CD4-positive, CD25-positive, alpha-beta regulatory T cell (primary cell): Measurements from ENCODE around the gene WFDC1. TPM values are rescaled to one million over a fixed set of nuclear protein-coding genes. Genes with fewer than 3 reads are reported as not detected.

Experiments
- ATAC-seq, 2 donors: fragments of 150-1000 bp; cut with Tn5 transposase; one replicate each; pipeline ENCODE4 v1.10.0; 2021; ENCODE audit warnings: low read depth in 2 of 2, moderate number of reproducible peaks in 2 of 2, moderate library complexity in 1 of 2
- DNase-seq, 3 donors: peaks; one replicate each; pipeline versions ENCODE4 v3.0.0 to v3.0.0-alpha.2; 2012 to 2022; ENCODE audit warnings: mixed read lengths in 1 of 3
- H3K27ac ChIP-seq: one replicate; pipeline ENCODE4 v1.7.0; 2013; ENCODE audit warnings: mild to moderate bottlenecking, low read length; ENCODE audit not compliant: insufficient read depth, poor library complexity, severe bottlenecking
- H3K27me3 ChIP-seq: one replicate; pipeline ENCODE4 v1.7.0; 2013; ENCODE audit warnings: low read length; ENCODE audit not compliant: control insufficient read depth, insufficient read depth
- H3K36me3 ChIP-seq: one replicate; pipeline ENCODE4 v1.7.0; 2013; ENCODE audit warnings: mild to moderate bottlenecking, low read length, moderate library complexity; ENCODE audit not compliant: control insufficient read depth, insufficient read depth
- H3K4me1 ChIP-seq: 2 replicates; pipeline ENCODE4 v1.7.0; 2013; ENCODE audit warnings: mild to moderate bottlenecking, low read length; ENCODE audit not compliant: insufficient read depth, control insufficient read depth, poor library complexity, severe bottlenecking
- H3K4me3 ChIP-seq: one replicate; pipeline ENCODE4 v1.7.0; 2013; ENCODE audit warnings: low read depth, mild to moderate bottlenecking, low read length, moderate library complexity
- H3K9me3 ChIP-seq, 2 experiments: 1 replicate in 1 of 2; 2 replicates in 1 of 2; pipeline ENCODE4 v1.7.0; 2013; ENCODE audit warnings: low read length in 2 of 2, mild to moderate bottlenecking in 1 of 2, moderate library complexity in 1 of 2; ENCODE audit not compliant: control insufficient read depth in 2 of 2
- H3K27ac Mint-ChIP-seq, 3 donors: one replicate each; pipeline ENCODE4 v1.8.0; 2020 to 2022; ENCODE audit warnings: mild to moderate bottlenecking in 3 of 3, mixed read lengths in 3 of 3, moderate library complexity in 2 of 3
- H3K27me3 Mint-ChIP-seq: one replicate; pipeline ENCODE4 v1.8.0; 2022; ENCODE audit warnings: mild to moderate bottlenecking, mixed read lengths
- H3K36me3 Mint-ChIP-seq: one replicate; pipeline ENCODE4 v1.8.0; 2020; ENCODE audit warnings: mixed read lengths
- H3K4me1 Mint-ChIP-seq, 4 donors: one replicate each; pipeline ENCODE4 v1.8.0; 2020 to 2022; ENCODE audit warnings: mixed read lengths in 4 of 4, mild to moderate bottlenecking in 1 of 4
- H3K4me3 Mint-ChIP-seq, 4 donors: one replicate each; pipeline ENCODE4 v1.8.0; 2020 to 2022; ENCODE audit warnings: mild to moderate bottlenecking in 4 of 4, mixed read lengths in 4 of 4, moderate library complexity in 3 of 4
- H3K9me3 Mint-ChIP-seq, 7 donors: one replicate each; pipeline ENCODE4 v1.8.0; 2020 to 2022; ENCODE audit warnings: mixed read lengths in 7 of 7, mild to moderate bottlenecking in 3 of 7, moderate library complexity in 2 of 7
- polyA plus RNA-seq, 4 donors: library from polyadenylated mRNA; unstranded; fragments of 300-500 nt; fragmentation: Illumina TruSeq; gene quantifications; one replicate each; pipeline ENCODE4 v1.2.3, GENCODE V29; 2021
- total RNA-seq: library from RNA; stranded (reverse); gene quantifications from one replicate; pipeline ENCODE4 v1.2.3, GENCODE V29; 2022

WFDC1 gene
- total and polyA plus RNA-seq, 5 donors from 2014 or later: not detected

GRCh38 chr16:84274515-84274914, 20.2 kb upstream of the WFDC1 start:
- DNase-seq (no peak), ATAC-seq (no peak)
- Histone ChIP-seq H3K4me3 (no peak overlapping the region), H3K27me3 (peaks cover 1% of the 10 kb centered on the region), H3K4me1 (no peaks in the 10 kb centered on the region), H3K27ac (no peak overlapping the region), H3K36me3 (no peaks in the 10 kb centered on the region), H3K9me3 (no peaks in the 10 kb centered on the region)
- Mint-ChIP-seq H3K4me1 (no peaks in the 10 kb centered on the region), H3K36me3 (no peaks in the 10 kb centered on the region), H3K27ac (no peak overlapping the region), H3K4me3 (no peak overlapping the region), H3K27me3 (peaks cover 11% of the 10 kb centered on the region), H3K9me3 (no peaks in the 10 kb centered on the region)

DNA sequence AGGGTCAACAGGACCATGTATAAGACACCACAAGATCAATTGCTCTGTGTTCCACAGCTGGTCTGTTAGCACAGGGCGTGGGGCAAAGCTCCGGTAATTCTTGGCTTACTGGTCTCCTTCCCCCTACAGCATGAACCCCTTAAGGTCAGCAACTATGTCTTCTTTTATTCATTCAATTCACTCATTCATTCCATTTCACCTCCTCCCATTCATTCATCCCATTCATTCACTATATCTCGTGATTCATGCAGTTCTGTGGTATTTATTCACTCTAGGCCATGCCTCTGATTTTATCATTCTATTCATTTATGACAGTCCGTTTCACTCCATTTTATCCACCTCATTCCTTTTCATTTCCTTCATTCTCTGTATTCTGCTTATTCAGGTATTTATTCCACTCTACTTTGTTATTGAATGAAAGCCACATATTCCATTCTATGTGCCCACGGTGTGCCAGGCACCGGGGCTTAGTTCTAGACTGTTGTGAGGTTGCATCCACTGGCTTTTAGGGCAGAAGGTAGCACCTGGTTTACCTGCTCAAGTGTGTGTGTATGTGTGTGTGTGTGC, 19.0 kb upstream of the WFDC1 start:
- no peak overlapping the region for H3K4me3 ChIP-seq
- H3K4me1 ChIP-seq: no peaks in the 10 kb centered on the region
- peaks cover 1% of the 10 kb centered on the region for H3K27me3 ChIP-seq
- ATAC-seq (no peak), DNase-seq (no peak)
- Mint-ChIP-seq H3K36me3 (no peaks in the 10 kb centered on the region), H3K4me3 (no peak overlapping the region), H3K27me3 (peaks cover 6% of the 10 kb centered on the region), H3K9me3 (no peaks in the 10 kb centered on the region), H3K4me1 (no peaks in the 10 kb centered on the region), H3K27ac (peak overlapping the region in 1 of 3 donors; percentile 57)
- no peak overlapping the region for H3K27ac ChIP-seq
- H3K9me3 ChIP-seq: no peaks in the 10 kb centered on the region
- H3K36me3 ChIP-seq: no peaks in the 10 kb centered on the region

DNA sequence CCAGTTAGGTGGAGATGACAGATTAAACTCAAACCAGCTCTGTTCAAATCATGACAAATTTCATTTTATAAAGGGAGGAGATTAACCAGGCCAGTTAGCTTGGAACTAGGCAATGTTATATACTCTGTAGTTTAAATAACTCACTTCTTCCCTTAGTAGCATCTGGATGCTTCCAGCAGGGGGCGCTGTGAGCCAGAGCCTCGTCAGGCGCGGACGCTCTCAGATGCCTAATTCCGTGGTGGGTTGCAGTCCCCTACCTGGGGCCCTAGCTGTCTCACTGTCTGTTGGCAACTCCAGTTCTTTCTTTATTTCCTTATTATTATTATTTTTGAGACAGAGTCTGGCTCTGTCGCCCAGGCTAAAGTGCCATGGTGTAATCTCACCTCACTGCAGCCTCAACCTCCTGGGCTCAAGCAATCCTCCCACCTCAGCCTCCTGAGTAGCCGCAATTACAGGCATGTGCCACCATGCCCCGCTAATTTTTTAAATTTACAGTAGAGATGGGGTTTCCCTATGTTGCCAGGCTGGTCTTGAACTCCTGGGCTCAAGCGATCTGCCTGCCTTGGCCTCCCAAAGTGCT, 17.3 kb upstream of the WFDC1 start:
- peak; percentile 52 to 53 for ATAC-seq
- no peaks in the 10 kb centered on the region for H3K4me1 ChIP-seq
- H3K27me3 ChIP-seq: no peaks in the 10 kb centered on the region

DNA sequence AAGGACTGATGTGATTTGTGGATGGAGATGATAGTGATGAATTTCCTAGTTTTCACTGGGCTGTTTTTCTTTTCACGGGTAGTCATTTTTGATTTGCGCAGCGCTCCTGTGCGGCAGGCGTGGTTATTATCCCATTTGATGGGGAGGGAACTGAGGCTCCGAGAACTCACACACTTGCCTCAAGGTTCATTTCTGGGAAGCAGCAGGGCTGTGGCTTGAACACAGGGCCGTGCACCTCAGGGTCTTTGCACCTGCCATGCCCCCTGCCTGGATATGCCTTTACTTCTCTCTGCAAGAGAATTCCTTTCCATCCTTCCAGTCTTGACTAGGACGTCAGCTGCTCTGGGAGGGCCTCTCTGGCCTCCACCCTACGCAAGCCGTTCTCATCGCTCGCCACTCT, 16.3 kb upstream of the WFDC1 start:
- Histone ChIP-seq H3K36me3 (no peaks in the 10 kb centered on the region), H3K9me3 (no peaks in the 10 kb centered on the region), H3K4me1 (no peaks in the 10 kb centered on the region), H3K27me3 (no peaks in the 10 kb centered on the region), H3K4me3 (no peak overlapping the region), H3K27ac (no peak overlapping the region)
- no peak overlapping the region for H3K27ac Mint-ChIP-seq
- no peak overlapping the region for H3K4me3 Mint-ChIP-seq
- H3K27me3 Mint-ChIP-seq: peaks cover 9% of the 10 kb centered on the region
- H3K36me3 Mint-ChIP-seq: no peaks in the 10 kb centered on the region
- ATAC-seq (no peak), DNase-seq (no peak)
- H3K4me1 Mint-ChIP-seq: no peaks in the 10 kb centered on the region
- no peaks in the 10 kb centered on the region for H3K9me3 Mint-ChIP-seq

More for the DNA sequence above, 17.3 kb upstream of the WFDC1 start:
- no peak overlapping the region for H3K27ac ChIP-seq
- DNase-seq: peak; percentile 42 to 63 (median 48)
- peaks cover 6% of the 10 kb centered on the region for H3K27me3 Mint-ChIP-seq
- H3K27ac Mint-ChIP-seq: no peak overlapping the region
- no peaks in the 10 kb centered on the region for H3K9me3 Mint-ChIP-seq
- no peak overlapping the region for H3K4me3 Mint-ChIP-seq
- H3K36me3 ChIP-seq: no peaks in the 10 kb centered on the region
- no peaks in the 10 kb centered on the region for H3K36me3 Mint-ChIP-seq
- H3K9me3 ChIP-seq: no peaks in the 10 kb centered on the region
- H3K4me3 ChIP-seq: no peak overlapping the region
- no peaks in the 10 kb centered on the region for H3K4me1 Mint-ChIP-seq

GRCh38 chr16:84278968-84279367, 15.7 kb upstream of the WFDC1 start:
- no peaks in the 10 kb centered on the region for H3K36me3 Mint-ChIP-seq
- H3K9me3 ChIP-seq: no peaks in the 10 kb centered on the region
- H3K4me1 Mint-ChIP-seq: no peaks in the 10 kb centered on the region
- DNase-seq: no peak
- no peaks in the 10 kb centered on the region for H3K4me1 ChIP-seq
- no peaks in the 10 kb centered on the region for H3K36me3 ChIP-seq
- H3K27ac Mint-ChIP-seq: no peak overlapping the region
- no peak overlapping the region for H3K4me3 Mint-ChIP-seq
- H3K27me3 ChIP-seq: no peaks in the 10 kb centered on the region
- no peak overlapping the region for H3K4me3 ChIP-seq
- no peak for ATAC-seq
- H3K27ac ChIP-seq: no peak overlapping the region
- H3K27me3 Mint-ChIP-seq: peaks cover 10% of the 10 kb centered on the region
- H3K9me3 Mint-ChIP-seq: no peaks in the 10 kb centered on the region

DNA sequence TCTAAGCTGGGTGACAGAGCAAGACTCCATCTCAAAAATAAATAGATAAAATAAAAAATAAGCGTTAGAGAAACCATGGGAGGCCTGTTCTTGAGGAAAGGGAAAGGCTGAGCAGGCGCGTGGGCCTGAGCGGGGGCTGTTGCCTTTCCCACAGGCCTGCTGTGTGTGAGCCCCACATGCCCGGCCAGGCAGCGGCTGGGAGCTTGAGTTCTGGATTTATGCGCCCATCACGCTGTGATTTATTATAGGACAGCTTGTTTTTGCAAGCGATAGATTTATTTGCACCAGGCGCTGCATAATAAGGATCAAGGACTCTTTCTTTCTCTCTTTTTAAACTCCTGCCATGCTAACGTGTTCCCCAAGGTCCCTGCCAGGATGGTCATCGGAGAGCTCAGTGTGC, 14.8 kb upstream of the WFDC1 start:
- no peaks in the 10 kb centered on the region for H3K9me3 ChIP-seq
- no peaks in the 10 kb centered on the region for H3K27me3 ChIP-seq
- H3K36me3 Mint-ChIP-seq: no peaks in the 10 kb centered on the region
- DNase-seq: no peak
- H3K36me3 ChIP-seq: no peaks in the 10 kb centered on the region
- no peak overlapping the region for H3K4me3 ChIP-seq
- ATAC-seq: no peak
- no peak overlapping the region for H3K27ac ChIP-seq
- no peaks in the 10 kb centered on the region for H3K4me1 Mint-ChIP-seq
- H3K27me3 Mint-ChIP-seq: peaks cover 10% of the 10 kb centered on the region
- H3K9me3 Mint-ChIP-seq: no peaks in the 10 kb centered on the region
- H3K27ac Mint-ChIP-seq: no peak overlapping the region
- no peaks in the 10 kb centered on the region for H3K4me1 ChIP-seq
- no peak overlapping the region for H3K4me3 Mint-ChIP-seq

DNA sequence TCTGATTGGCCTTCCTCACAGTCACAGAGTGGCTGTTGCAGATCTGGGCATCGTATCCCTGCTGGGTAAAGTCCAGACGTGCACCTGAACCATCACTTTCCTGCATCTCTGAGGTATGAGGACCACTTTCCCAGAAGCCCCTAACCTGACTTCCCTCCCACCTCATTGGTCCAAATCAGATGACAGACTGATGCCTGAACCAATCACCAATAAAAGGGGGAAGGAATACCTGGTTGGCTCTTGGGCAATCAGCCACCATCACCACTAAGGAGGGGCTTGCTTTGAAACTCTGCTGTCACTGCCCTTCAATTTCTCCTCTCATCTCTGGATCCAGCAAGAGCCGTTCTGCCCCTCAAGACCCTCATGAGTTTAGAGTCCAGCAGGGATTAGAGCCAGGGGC, 13.6 kb upstream of the WFDC1 start:
- ATAC-seq: no peak
- H3K27ac Mint-ChIP-seq: no peak overlapping the region
- Histone ChIP-seq H3K27ac (no peak overlapping the region), H3K27me3 (no peaks in the 10 kb centered on the region), H3K4me1 (no peaks in the 10 kb centered on the region), H3K36me3 (no peaks in the 10 kb centered on the region), H3K4me3 (no peak overlapping the region), H3K9me3 (no peaks in the 10 kb centered on the region)
- H3K9me3 Mint-ChIP-seq: no peaks in the 10 kb centered on the region
- H3K4me1 Mint-ChIP-seq: no peaks in the 10 kb centered on the region
- H3K4me3 Mint-ChIP-seq: no peak overlapping the region
- peak in 1 of 3 donors; percentile 11 for DNase-seq
- peaks cover 14% of the 10 kb centered on the region for H3K27me3 Mint-ChIP-seq
- H3K36me3 Mint-ChIP-seq: no peaks in the 10 kb centered on the region

DNA sequence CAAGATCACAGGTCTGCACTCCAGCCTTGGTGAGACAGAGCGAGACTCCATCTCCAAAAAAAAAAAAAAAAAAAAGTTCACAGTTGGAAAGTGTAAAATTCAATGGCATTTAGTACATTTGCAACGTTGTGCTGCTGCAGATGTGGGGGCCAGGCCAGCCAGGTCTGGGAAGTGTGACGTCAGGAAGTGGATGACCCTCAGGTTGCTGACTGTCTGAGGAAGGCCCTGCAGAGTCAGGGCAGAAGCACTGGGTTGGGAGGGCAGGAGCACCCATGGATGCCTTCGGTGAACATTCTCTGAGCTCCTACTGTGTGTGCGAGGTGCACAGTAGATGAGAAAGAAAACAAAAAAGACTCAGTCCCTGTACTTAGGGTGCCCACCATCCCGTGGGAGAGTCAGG, 12.1 kb upstream of the WFDC1 start:
- Mint-ChIP-seq H3K36me3 (no peaks in the 10 kb centered on the region), H3K27ac (peak overlapping the region in 1 of 3 donors; percentile 52), H3K9me3 (no peaks in the 10 kb centered on the region), H3K4me3 (no peak overlapping the region), H3K27me3 (peaks cover 14% of the 10 kb centered on the region), H3K4me1 (no peaks in the 10 kb centered on the region)
- ATAC-seq: no peak
- Histone ChIP-seq H3K36me3 (no peaks in the 10 kb centered on the region), H3K4me3 (no peak overlapping the region), H3K27me3 (no peaks in the 10 kb centered on the region), H3K9me3 (no peaks in the 10 kb centered on the region), H3K4me1 (no peaks in the 10 kb centered on the region), H3K27ac (no peak overlapping the region)
- no peak for DNase-seq
